GM12878 (cell line): ENCODE measurements around the gene ARHGAP22. TPM values are rescaled to one million over a fixed set of nuclear protein-coding genes. Genes with fewer than 3 reads are reported as not detected.

Experiments
- ATAC-seq: fragments of 200-7000 bp; cut with Tn5 transposase; 3 replicates; pipeline ENCODE4 v1.9.1; 2020; ENCODE audit warnings: mild to moderate bottlenecking, moderate library complexity
- BruUV-seq: library from RNA; stranded (reverse); fragments of 400-500 nt; replicated peaks from 2 replicates; lab custom pipeline; 2021; lab: Mats Ljungman, UMichigan
- CTCF ChIA-PET: fragments of 300-600 bp; sonication (Branson Sonifier 250); formaldehyde crosslinking; extraction: SDS; loops from one replicate; lab custom pipeline; 2021; ENCODE audit warnings: inconsistent platforms; lab: Yijun Ruan, JAX
- POLR2A ChIA-PET: fragments of 350-600 bp; formaldehyde crosslinking; extraction: SDS; loops from one replicate; lab custom pipeline; 2021; ENCODE audit warnings: inconsistent platforms; lab: Charles Lee
- RAD21 ChIA-PET: fragments of 300-600 bp; sonication (Branson Sonifier 250); formaldehyde crosslinking; loops from one replicate; lab custom pipeline; 2023; ENCODE audit warnings: antibody characterized with exemption; ENCODE audit not compliant: unreplicated experiment; lab: Charles Lee
- SMC1A ChIA-PET: fragments of 300-600 bp; sonication (Branson Sonifier 250); formaldehyde crosslinking; loops from one replicate; lab custom pipeline; 2023; ENCODE audit not compliant: unreplicated experiment, uncharacterized antibody; lab: Charles Lee
- DNase-seq: peaks from one replicate; pipeline ENCODE4 v3.0.0-alpha.2; 2011; ENCODE audit warnings: low read depth, low spot score
- FAIRE-seq: peaks from 3 replicates; lab custom pipeline; 2011; peaks lifted over from hg19 to GRCh38; lab: Jason Lieb, UNC
- H2AFZ ChIP-seq: 2 replicates; pipeline ENCODE4 v1.6.0; 2011; ENCODE audit warnings: low read depth, low read length, control low read depth; ENCODE audit not compliant: control insufficient read depth
- H3K27ac ChIP-seq: 2 replicates; pipeline ENCODE4 v1.5.1; 2011; ENCODE audit warnings: control low read depth; ENCODE audit not compliant: control insufficient read depth, insufficient read depth
- H3K27me3 ChIP-seq, 2 experiments: replicated peaks in 1 of 2; 2 replicates each; pipeline versions ENCODE4 v1.6.0 to v1.6.1; 2011; ENCODE audit warnings: low read length in 1 of 2; ENCODE audit not compliant: control insufficient read depth in 2 of 2, insufficient read depth in 2 of 2
- H3K36me3 ChIP-seq, 2 experiments: 2 replicates each; pipeline ENCODE4 v1.5.1; 2011; ENCODE audit warnings: low read length in 1 of 2; ENCODE audit not compliant: control insufficient read depth in 2 of 2, insufficient read depth in 2 of 2
- H3K4me1 ChIP-seq: 2 replicates; pipeline ENCODE4 v1.6.1; 2011; ENCODE audit warnings: mild to moderate bottlenecking, low read length, moderate library complexity, mixed read lengths; ENCODE audit not compliant: control insufficient read depth, insufficient read depth
- H3K4me2 ChIP-seq: 2 replicates; pipeline ENCODE4 v1.6.0; 2011; ENCODE audit warnings: control low read depth; ENCODE audit not compliant: control insufficient read depth, insufficient read depth
- H3K4me3 ChIP-seq: fragments of 200-600 bp; sonication (generic); 2 replicates; pipeline ENCODE4 v1.5.1; 2016
- H3K79me2 ChIP-seq: 2 replicates; pipeline ENCODE4 v1.6.0; 2011; ENCODE audit warnings: low read length; ENCODE audit not compliant: control insufficient read depth, insufficient read depth
- H3K9ac ChIP-seq: 2 replicates; pipeline ENCODE4 v1.8.0; 2011; ENCODE audit warnings: low read length, control low read depth, mixed read lengths; ENCODE audit not compliant: control insufficient read depth, insufficient read depth
- H3K9me3 ChIP-seq: replicated peaks from 3 replicates; pipeline ENCODE4 v1.5.1; 2011; ENCODE audit warnings: mild to moderate bottlenecking, low read length; ENCODE audit not compliant: control insufficient read depth, insufficient read depth
- H4K20me1 ChIP-seq: 2 replicates; pipeline ENCODE4 v1.6.0; 2011; ENCODE audit not compliant: control insufficient read depth, insufficient read depth
- ATF2 ChIP-seq: IDR thresholded peaks from 2 replicates; pipeline ENCODE4 v1.6.1; 2012; ENCODE audit warnings: low read length, inconsistent platforms
- FOS ChIP-seq: IDR thresholded peaks from 3 replicates; pipeline ENCODE4 v1.6.1; 2011; ENCODE audit warnings: borderline replicate concordance; ENCODE audit not compliant: insufficient read length; ENCODE audit errors: extremely low read depth
- IKZF2 ChIP-seq, 2 experiments: fragments of 450-650 bp; IDR thresholded peaks; 2 replicates each; pipeline ENCODE4 v1.6.1; 2017; ENCODE audit warnings: mild to moderate bottlenecking in 2 of 2, moderate library complexity in 2 of 2
- MYC ChIP-seq: IDR thresholded peaks from 2 replicates; pipeline ENCODE4 v1.6.1; 2011; ENCODE audit warnings: mild to moderate bottlenecking, low read length, moderate library complexity, inconsistent platforms; ENCODE audit not compliant: insufficient read depth, insufficient replicate concordance, insufficient read length, severe bottlenecking
- SRF ChIP-seq, 2 experiments: IDR thresholded peaks; 2 replicates each; pipeline ENCODE4 v1.6.1; 2011; ENCODE audit warnings: low read depth in 2 of 2, low read length in 2 of 2, mild to moderate bottlenecking in 1 of 2, moderate library complexity in 1 of 2
- ZNF687 ChIP-seq: fragments of 450-650 bp; IDR thresholded peaks from 2 replicates; pipeline ENCODE4 v1.6.1; 2017; ENCODE audit warnings: mild to moderate bottlenecking, moderate library complexity
- WGBS: methylation state at CpG from one replicate; pipeline ENCODE4 v1.1.6; 2016; ENCODE audit warnings: low lambda C conversion rate; ENCODE audit not compliant: insufficient replicate concordance, insufficient coverage; ENCODE audit errors: missing lambda C conversion rate; 5-methylcytosine and 5-hydroxymethylcytosine counted together
- in situ Hi-C: fragments of 300-500 bp; cut with MboI; formaldehyde crosslinking; loops from 9 replicates; pipeline ENCODE4 v1.14.3; 2018; ENCODE audit warnings: mixed read lengths
- intact Hi-C: fragments of 100-400 bp; cut with micrococcal nuclease; formaldehyde crosslinking; loops from one replicate; pipeline ENCODE4 v1.14.2; 2022; ENCODE audit not compliant: unreplicated experiment
- polyA plus RNA-seq, 11 experiments: library from polyadenylated mRNA; depleted of rRNA in 4 of 11; unstranded in 6 of 11; stranded (reverse) in 5 of 11; fragments of >200 nt; fragmentation: Nextera tagmentation in 4 of 11; fragmentation: Illumina TruSeq in 1 of 11; extraction: Ambion mirVana in 4 of 11; extraction: Trizol in 1 of 11; gene quantifications; 1 replicate in 1 of 11; 2 replicates in 10 of 11; pipeline versions ENCODE4 v1.2.1 to v1.2.3, GENCODE V29; 2011 to 2016; ENCODE audit warnings: inconsistent platforms in 2 of 11, missing spikeins in 2 of 11, low read depth in 1 of 11
- total RNA-seq, 4 experiments: library from RNA; depleted of rRNA in 3 of 4; stranded (reverse); fragments of >200 nt in 3 of 4; fragmentation: Illumina TruSeq in 1 of 4; extraction: Trizol in 1 of 4; gene quantifications; 2 replicates each; pipeline versions ENCODE4 v1.2.1 to v1.2.3, GENCODE V29; 2013 to 2021

ARHGAP22 gene
- total and polyA plus RNA-seq, 10 of the 15 experiments (the other 5 are each of a cell fraction or from before 2014, with no cell fraction given) = 0.07 to 0.61 (median 0.18) TPM; not detected in 5

- TF ChIP-seq ATF2 = no peak
- no peak for TF ChIP-seq MYC
- no peak for TF ChIP-seq SRF (IDR thresholded peaks at IDR 0.05; ENCODE audit: low read depth in 2 of 2, low read length in 2 of 2)
- TF ChIP-seq, all 136 proteins: peak for 0
Measured at GRCh38 chr10:48605786-48606529, 1.1 kb upstream of the ARHGAP22 start (continued).

- ChIA-PET SMC1A (interaction anchor here (1.0 to 8.6 kb wide), 7 partner anchors 11 to 51 kb away, joined by 3 to 298 read pairs (median 24); no protein-coding TSS in a partner anchor), CTCF (interaction anchor here (0.9 to 17.1 kb wide), 9 partner anchors 9 to 56 kb away, joined by 3 to 664 read pairs (median 31); no protein-coding TSS in a partner anchor)
- H3K4me3 ChIP-seq = peak overlapping the region; percentile 60
Measured at GRCh38 chr10:48604039-48604990, 558 bp downstream of the ARHGAP22 start.

More at GRCh38 chr10:48604039-48604990, 558 bp downstream of the ARHGAP22 start:
- Histone ChIP-seq H3K27ac (no peak overlapping the region), H3K4me1 (peaks cover 6% of the 10 kb centered on the region; the same call in 1 of the 2 replicates), H3K27me3 (no peaks in the 10 kb centered on the region; a peak in 1 of 4 replicates), H4K20me1 (no peaks in the 10 kb centered on the region), H3K9me3 (no peaks in the 10 kb centered on the region), H3K79me2 (no peaks in the 10 kb centered on the region), H3K4me2 (peak overlapping the region; percentile 71), H3K9ac (no peak overlapping the region), H2AFZ (peak overlapping the region; percentile 57), H3K36me3 (no peaks in the 10 kb centered on the region)
- ATAC-seq (no peak; the same call in 2 of the 3 replicates), DNase-seq (no peak), FAIRE-seq (no peak)
- ChIA-PET RAD21 (interaction anchor here (0.6 to 12.6 kb wide), 2 partner anchors 49 to 258 kb away, joined by 3 to 383 read pairs; no protein-coding TSS in a partner anchor), POLR2A (interaction anchor here (1.3 kb wide), 1 partner anchor 51 kb away, joined by 4 read pairs; no protein-coding TSS in a partner anchor)
- WGBS = 22% methylated on average over 40 of the region's 42 CpGs
- in situ Hi-C loops = no loop called here
- no TSS peak for BruUV-seq
- intact Hi-C loops = loop anchor here (1.0 kb wide), 1 partner anchor 33 kb away; no protein-coding TSS in a partner anchor
- TF ChIP-seq ZNF687 (peak; percentile 51; the same call in 1 of the 2 replicates), FOS (no peak), IKZF2 (IDR thresholded peaks at IDR 0.05) (no peak)
- TF ChIP-seq, all 136 proteins: peak for 1
